Activated effector memory CD4-positive, alpha-beta T cell treated with anti-CD3 and anti-CD28 coated beads, Interleukin-2, amount 50 U/mL, for 16 hours (primary cell): ENCODE results near the gene ADGRA1.

Source experiments
- DNase-seq: peaks from one replicate; pipeline ENCODE4 v3.0.0-alpha.2; 2020

The ADGRA1 gene

GRCh38 chr10:133079836-133080682 is 7.7 kb upstream of the ADGRA1 start:
- no peak for DNase-seq

- DNase-seq: no peak
Measured at GRCh38 chr10:133080683-133081040, 7.1 kb upstream of the ADGRA1 start.

- no peak for DNase-seq
Measured at GRCh38 chr10:133081636-133082035, 6.1 kb upstream of the ADGRA1 start.

- no peak for DNase-seq
Measured at GRCh38 chr10:133082685-133083421, 4.9 kb upstream of the ADGRA1 start.

- DNase-seq: no peak
Measured at GRCh38 chr10:133083422-133084100, 4.2 kb upstream of the ADGRA1 start.

- DNase-seq: no peak
Measured at GRCh38 chr10:133084491-133084890, 3.2 kb upstream of the ADGRA1 start.

- no peak for DNase-seq
Measured at GRCh38 chr10:133085251-133086125, 2.2 kb upstream of the ADGRA1 start.

GRCh38 chr10:133086247-133086646 is 1.5 kb upstream of the ADGRA1 start:
- no peak for DNase-seq

GRCh38 chr10:133087045-133087678 is 562 bp upstream of the ADGRA1 start:
- DNase-seq: no peak

- DNase-seq: no peak
Measured at GRCh38 chr10:133088179-133088955, 643 bp downstream of the ADGRA1 start.

- no peak for DNase-seq
Measured at GRCh38 chr10:133088956-133089800, 1.5 kb downstream of the ADGRA1 start.

- no peak for DNase-seq
Measured at GRCh38 chr10:133090101-133090500, 2.4 kb downstream of the ADGRA1 start.

- no peak for DNase-seq
Measured at GRCh38 chr10:133090654-133091053, 2.9 kb downstream of the ADGRA1 start.

GRCh38 chr10:133091316-133091715 is 3.6 kb downstream of the ADGRA1 start:
- DNase-seq: no peak

GRCh38 chr10:133093291-133093690 is 5.6 kb downstream of the ADGRA1 start:
- DNase-seq: no peak

GRCh38 chr10:133094286-133094685 is 6.6 kb downstream of the ADGRA1 start:
- DNase-seq: no peak

GRCh38 chr10:133094866-133095265 is 7.1 kb downstream of the ADGRA1 start:
- DNase-seq: no peak

GRCh38 chr10:133095586-133095985 is 7.9 kb downstream of the ADGRA1 start:
- no peak for DNase-seq

GRCh38 chr10:133096616-133097269 is 9.0 kb downstream of the ADGRA1 start:
- no peak for DNase-seq

- DNase-seq: no peak
Measured at GRCh38 chr10:133097418-133097817, 9.7 kb downstream of the ADGRA1 start.
